Measurements from ENCODE around the gene PDGFRB.

GRCh38 chr5:150186137-150186536, 30.5 kb upstream of the PDGFRB start:
- TF ChIP-seq, protein P1, sequence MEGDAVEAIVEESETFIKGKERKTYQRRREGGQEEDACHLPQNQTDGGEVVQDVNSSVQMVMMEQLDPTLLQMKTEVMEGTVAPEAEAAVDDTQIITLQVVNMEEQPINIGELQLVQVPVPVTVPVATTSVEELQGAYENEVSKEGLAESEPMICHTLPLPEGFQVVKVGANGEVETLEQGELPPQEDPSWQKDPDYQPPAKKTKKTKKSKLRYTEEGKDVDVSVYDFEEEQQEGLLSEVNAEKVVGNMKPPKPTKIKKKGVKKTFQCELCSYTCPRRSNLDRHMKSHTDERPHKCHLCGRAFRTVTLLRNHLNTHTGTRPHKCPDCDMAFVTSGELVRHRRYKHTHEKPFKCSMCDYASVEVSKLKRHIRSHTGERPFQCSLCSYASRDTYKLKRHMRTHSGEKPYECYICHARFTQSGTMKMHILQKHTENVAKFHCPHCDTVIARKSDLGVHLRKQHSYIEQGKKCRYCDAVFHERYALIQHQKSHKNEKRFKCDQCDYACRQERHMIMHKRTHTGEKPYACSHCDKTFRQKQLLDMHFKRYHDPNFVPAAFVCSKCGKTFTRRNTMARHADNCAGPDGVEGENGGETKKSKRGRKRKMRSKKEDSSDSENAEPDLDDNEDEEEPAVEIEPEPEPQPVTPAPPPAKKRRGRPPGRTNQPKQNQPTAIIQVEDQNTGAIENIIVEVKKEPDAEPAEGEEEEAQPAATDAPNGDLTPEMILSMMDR (IDR thresholded peaks at IDR 0.05), result no peak
- no peak for TF ChIP-seq POLR2AphosphoS5 (IDR thresholded peaks at IDR 0.05; ENCODE audit: low read depth, low read length)
- TF ChIP-seq TCF7L2 (IDR thresholded peaks at IDR 0.05; ENCODE audit: low read depth, low read length), result no peak
- TF ChIP-seq SIN3A (IDR thresholded peaks at IDR 0.05; ENCODE audit: borderline replicate concordance, insufficient read depth, low read depth, low read length), result no peak
